ENCODE results near the gene SLCO3A1.

SLCO3A1 gene

DNA sequence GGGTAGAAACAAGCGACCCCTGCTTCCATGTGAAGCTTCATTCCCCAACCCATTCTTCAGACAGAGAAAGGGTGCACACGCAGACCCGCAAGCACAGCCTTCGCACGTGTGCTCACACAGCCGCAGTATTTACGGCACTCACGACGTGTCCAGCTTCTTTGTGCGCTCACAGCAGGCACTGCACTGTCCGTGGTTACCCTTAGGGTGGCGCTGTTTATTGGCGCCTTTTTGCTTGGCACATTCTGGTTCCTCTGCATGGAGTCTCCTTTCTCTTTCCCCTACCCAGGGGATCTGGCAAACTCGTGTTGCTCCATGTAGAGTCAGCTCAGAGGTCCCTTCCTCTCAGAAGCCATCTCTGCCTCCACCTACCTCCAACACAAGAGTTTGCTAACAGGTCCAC is 115.1 kb downstream of the SLCO3A1 start:
- H3K4me3 ChIP-seq (ENCODE audit: low read depth, low read length), result no peak overlapping the region
- TF ChIP-seq, protein P1, sequence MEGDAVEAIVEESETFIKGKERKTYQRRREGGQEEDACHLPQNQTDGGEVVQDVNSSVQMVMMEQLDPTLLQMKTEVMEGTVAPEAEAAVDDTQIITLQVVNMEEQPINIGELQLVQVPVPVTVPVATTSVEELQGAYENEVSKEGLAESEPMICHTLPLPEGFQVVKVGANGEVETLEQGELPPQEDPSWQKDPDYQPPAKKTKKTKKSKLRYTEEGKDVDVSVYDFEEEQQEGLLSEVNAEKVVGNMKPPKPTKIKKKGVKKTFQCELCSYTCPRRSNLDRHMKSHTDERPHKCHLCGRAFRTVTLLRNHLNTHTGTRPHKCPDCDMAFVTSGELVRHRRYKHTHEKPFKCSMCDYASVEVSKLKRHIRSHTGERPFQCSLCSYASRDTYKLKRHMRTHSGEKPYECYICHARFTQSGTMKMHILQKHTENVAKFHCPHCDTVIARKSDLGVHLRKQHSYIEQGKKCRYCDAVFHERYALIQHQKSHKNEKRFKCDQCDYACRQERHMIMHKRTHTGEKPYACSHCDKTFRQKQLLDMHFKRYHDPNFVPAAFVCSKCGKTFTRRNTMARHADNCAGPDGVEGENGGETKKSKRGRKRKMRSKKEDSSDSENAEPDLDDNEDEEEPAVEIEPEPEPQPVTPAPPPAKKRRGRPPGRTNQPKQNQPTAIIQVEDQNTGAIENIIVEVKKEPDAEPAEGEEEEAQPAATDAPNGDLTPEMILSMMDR (IDR thresholded peaks at IDR 0.05; ENCODE audit: low read depth, low read length), result no peak

DNA sequence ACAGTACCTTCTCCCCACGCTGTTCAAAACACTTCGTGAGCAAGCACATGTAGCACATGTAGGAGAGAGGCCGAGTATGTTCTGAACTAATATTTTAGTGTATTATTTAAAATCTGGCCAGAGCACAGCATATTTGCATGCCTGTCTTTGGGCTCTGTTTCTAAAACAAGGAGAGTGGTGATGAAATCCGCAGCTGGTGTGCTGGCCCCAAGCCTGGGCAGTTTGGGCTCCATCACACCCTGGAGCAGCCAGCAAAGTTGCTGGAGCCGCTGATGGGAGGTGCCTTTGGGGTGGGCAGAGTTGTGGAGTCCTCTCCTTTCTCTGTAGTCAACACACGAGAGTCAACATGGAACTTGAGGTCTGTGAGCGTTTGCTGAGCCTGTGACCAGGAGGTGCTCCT is 116.6 kb downstream of the SLCO3A1 start:
- no peak overlapping the region for H3K4me3 ChIP-seq (ENCODE audit: low read depth, low read length)
- TF ChIP-seq, protein P1 (IDR thresholded peaks at IDR 0.05; ENCODE audit: low read depth, low read length), result no peak

DNA sequence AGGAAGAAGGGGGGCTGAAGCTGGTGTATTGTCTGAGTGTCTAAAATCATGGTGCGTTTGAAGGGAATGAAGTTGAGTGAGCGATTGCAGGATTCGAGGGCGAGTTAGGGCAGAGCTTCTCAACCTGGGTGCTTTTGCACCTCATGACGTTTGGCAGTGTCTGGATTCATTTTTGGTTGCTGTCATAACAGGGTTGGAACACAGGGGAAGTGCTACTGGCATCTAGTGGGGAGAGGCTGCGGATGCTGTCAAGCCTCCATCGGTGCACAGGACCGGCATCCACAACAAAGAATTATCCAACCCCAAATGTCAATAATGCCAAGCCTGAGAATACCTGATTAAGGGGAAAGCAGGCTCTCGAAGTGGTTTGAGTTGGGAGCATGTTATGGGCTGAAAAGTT is 120.0 kb downstream of the SLCO3A1 start:
- TF ChIP-seq, protein P1 (IDR thresholded peaks at IDR 0.05; ENCODE audit: low read depth, low read length), result no peak
- H3K4me3 ChIP-seq (ENCODE audit: low read depth, low read length), result no peak overlapping the region

DNA sequence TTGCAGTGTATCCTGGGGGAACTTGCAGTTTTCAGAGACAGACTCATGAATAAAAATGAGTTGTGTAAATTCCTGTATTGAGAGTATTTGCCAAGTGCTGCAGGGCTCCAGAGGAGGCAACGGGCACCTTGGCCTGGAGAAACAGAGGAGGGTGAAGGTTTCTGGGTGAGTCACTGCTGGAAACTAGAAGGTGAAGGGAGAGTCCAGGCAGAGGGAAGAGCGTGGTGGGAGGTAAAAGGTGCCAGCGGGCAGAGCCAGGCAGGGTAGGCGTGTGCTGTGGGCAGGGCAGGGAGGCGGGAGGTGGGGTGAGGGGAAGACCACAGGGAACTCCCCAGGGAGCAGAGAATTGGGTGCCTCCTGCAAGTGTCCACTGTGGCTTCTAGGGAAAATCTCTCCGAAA is 120.8 kb downstream of the SLCO3A1 start:
- no peak overlapping the region for H3K4me3 ChIP-seq (ENCODE audit: low read depth, low read length)
- TF ChIP-seq, protein P1 (IDR thresholded peaks at IDR 0.05; ENCODE audit: low read depth, low read length), result no peak

DNA sequence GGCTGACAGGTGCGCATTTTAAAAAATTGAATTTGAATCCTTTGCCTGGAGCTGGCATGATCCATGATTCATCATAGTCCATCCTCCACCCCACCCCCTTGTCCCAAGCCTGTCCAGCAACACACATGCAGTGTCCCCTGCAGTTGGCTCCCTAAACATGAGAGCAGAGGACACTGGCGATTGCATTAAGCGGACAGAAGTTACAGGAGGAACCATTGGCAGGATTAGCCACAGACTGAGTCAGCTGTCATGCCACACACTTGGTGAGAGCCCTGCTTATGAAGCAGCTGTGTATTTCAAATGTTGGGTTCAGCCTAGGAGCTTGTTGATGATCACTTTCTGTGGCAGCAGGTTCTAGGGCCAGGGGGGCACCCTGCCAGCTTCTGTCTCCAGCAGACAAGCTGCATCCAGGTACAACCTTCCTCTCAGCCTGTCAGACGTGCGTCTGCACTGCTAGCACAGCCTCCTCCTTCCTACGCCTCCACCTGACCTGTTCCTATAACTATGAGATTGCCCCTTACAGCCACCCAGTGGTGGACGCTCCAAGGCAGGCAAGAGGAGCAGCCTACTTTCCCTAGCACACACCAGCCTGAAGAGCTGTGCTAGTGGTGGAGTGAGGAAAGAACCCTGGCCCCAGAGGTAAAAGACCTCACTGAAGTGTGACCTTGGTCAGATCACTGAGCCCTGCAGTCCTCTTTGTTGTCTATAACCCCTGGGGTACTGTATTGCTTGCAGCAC is 121.9 kb downstream of the SLCO3A1 start:
- TF ChIP-seq, protein P1 (IDR thresholded peaks at IDR 0.05; ENCODE audit: low read depth, low read length), result no peak
- no peak overlapping the region for H3K4me3 ChIP-seq (ENCODE audit: low read depth, low read length)

DNA sequence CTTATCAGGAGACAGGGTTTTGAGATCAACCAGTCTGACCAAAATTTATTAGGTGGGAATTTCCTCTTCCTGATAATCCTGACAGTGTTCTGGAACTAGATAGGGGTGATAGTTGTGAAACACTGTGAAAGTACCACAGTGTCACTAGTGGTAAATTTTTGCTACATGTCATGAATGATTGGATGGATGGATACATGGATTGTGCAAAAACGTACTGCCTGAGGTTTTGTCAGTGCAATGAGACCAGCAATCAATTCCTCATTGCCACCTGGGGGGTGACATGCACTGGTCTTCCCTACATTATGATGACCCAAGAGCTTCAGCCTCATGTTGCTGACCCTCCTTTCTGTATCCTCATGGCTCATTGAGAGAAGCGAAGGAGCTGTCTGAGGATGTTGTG is 123.5 kb downstream of the SLCO3A1 start:
- TF ChIP-seq, protein P1 (IDR thresholded peaks at IDR 0.05; ENCODE audit: low read depth, low read length), result no peak
- H3K4me3 ChIP-seq (ENCODE audit: low read depth, low read length), result no peak overlapping the region

DNA sequence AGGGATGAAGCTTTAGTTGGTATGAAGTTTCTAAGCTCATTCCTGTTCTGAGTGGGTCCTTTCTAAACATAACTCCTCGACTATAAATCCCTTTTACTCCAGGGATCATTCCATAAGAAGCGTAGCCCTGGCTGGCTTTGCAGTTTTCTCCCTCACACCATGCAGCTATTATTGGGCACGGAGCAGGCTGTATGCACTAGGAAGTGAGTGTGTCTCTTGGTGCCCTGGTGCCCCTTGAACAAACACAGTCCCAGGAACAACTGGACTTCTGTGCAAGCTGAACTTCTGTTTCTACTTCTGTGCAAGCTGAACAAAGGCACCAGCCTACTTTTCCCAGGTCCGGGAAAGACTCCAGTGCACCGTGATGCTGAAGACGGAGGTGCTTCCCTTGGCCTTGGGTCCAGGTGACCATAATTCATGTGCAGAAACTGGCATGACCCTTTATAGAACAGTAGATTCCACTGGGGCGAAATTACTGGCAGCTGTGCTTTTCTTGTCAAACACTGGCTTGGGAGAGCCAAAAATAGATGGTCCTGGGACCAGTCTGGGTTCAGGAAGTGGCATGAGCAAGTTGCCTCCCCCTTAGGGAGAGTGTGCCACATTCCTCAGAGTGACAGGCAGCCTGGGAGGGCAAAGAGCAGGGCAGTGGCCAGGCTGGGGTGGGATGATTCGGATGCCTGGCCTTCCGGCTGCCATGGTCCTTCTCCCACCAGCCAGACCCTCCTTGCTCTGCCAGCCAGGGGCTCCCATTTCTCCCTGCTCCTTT is 127.2 kb downstream of the SLCO3A1 start:
- TF ChIP-seq, protein P1 (IDR thresholded peaks at IDR 0.05; ENCODE audit: low read depth, low read length), result no peak
- no peak overlapping the region for H3K4me3 ChIP-seq (ENCODE audit: low read depth, low read length)
